ENCODE data around the gene STAB1. TPM values are rescaled to one million over a fixed set of nuclear protein-coding genes. Genes with fewer than 3 reads are reported as not detected.

Gene STAB1
- total and polyA plus RNA-seq, 2 of the 8 experiments (the other 6 are each of a cell fraction or from before 2014, with no cell fraction given) = 1.0 to 1.9 TPM

GRCh38 chr3:52570076-52570475, 74.9 kb downstream of the STAB1 start (continued):
- TF ChIP-seq ATF3 (IDR thresholded peaks at IDR 0.05; ENCODE audit: insufficient read depth, low read depth, low read length) (no peak), CHD2 (IDR thresholded peaks at IDR 0.05; ENCODE audit: low read length) (no peak), USF2 (IDR thresholded peaks at IDR 0.05; ENCODE audit: low read length) (no peak)
